HepG2 (cell line): ENCODE results near the gene GLUL. TPM values are rescaled to one million over a fixed set of nuclear protein-coding genes. Genes with fewer than 3 reads are reported as not detected.
A peak's percentile ranks its signal among the peaks of the same experiment; 100 is the strongest.

Source experiments
- CREB3 ChIP-seq: sonication (generic); formaldehyde crosslinking; IDR thresholded peaks from 2 replicates; pipeline ENCODE4 v1.5.0; 2020; ENCODE audit warnings: missing genetic modification reagents
- E2F1 ChIP-seq: sonication (generic); formaldehyde crosslinking; IDR thresholded peaks from 2 replicates; pipeline ENCODE4 v1.5.0; 2020; ENCODE audit warnings: missing genetic modification reagents
- EED ChIP-seq: sonication (generic); formaldehyde crosslinking; IDR thresholded peaks from 2 replicates; pipeline ENCODE4 v1.5.0; 2020; ENCODE audit warnings: mild to moderate bottlenecking, missing genetic modification reagents
- EZH2 ChIP-seq: conservative IDR thresholded peaks from 2 replicates; pipeline ENCODE4 v1.6.1; 2012; ENCODE audit warnings: mild to moderate bottlenecking, low read depth, low read length, moderate library complexity
- HMG20B ChIP-seq: conservative IDR thresholded peaks from 2 replicates; pipeline ENCODE4 v1.6.1; 2016; ENCODE audit warnings: missing genetic modification reagents, missing compliant biosample characterization
- JUN ChIP-seq: sonication (generic); formaldehyde crosslinking; IDR thresholded peaks from 2 replicates; pipeline ENCODE4 v1.4.0; 2020; ENCODE audit warnings: mild to moderate bottlenecking, missing genetic modification reagents
- MLXIP ChIP-seq: sonication (generic); formaldehyde crosslinking; IDR thresholded peaks from 2 replicates; pipeline ENCODE4 v1.9.0; 2021; ENCODE audit warnings: missing genetic modification reagents, borderline replicate concordance
- NCOA1 ChIP-seq: sonication (generic); formaldehyde crosslinking; IDR thresholded peaks from 2 replicates; pipeline ENCODE4 v1.9.0; 2021; ENCODE audit warnings: missing genetic modification reagents
- PHF20 ChIP-seq: sonication (generic); formaldehyde crosslinking; IDR thresholded peaks from 2 replicates; pipeline ENCODE4 v1.5.0; 2020; ENCODE audit warnings: mild to moderate bottlenecking, missing genetic modification reagents
- PRDM4 ChIP-seq: sonication (generic); formaldehyde crosslinking; IDR thresholded peaks from 2 replicates; pipeline ENCODE4 v1.9.0; 2021; ENCODE audit warnings: missing genetic modification reagents, borderline replicate concordance
- TEAD2 ChIP-seq: sonication (generic); formaldehyde crosslinking; IDR thresholded peaks from 2 replicates; pipeline ENCODE4 v1.9.0; 2021; ENCODE audit warnings: missing genetic modification reagents
- XBP1 ChIP-seq: sonication (generic); formaldehyde crosslinking; IDR thresholded peaks from 2 replicates; pipeline ENCODE4 v1.5.0; 2020; ENCODE audit warnings: missing genetic modification reagents
- YY1 ChIP-seq: IDR thresholded peaks from 2 replicates; pipeline ENCODE4 v1.6.1; 2011; ENCODE audit warnings: low read length, low read depth, moderate library complexity, mild to moderate bottlenecking; ENCODE audit not compliant: insufficient read depth, insufficient replicate concordance
- ZNF121 ChIP-seq: sonication (generic); formaldehyde crosslinking; IDR thresholded peaks from 2 replicates; pipeline ENCODE4 v1.5.0; 2020; ENCODE audit warnings: mild to moderate bottlenecking, missing genetic modification reagents
- ZNF180 ChIP-seq: sonication (generic); formaldehyde crosslinking; IDR thresholded peaks from 2 replicates; pipeline ENCODE4 v1.4.0; 2020; ENCODE audit warnings: low read depth, missing genetic modification reagents, borderline replicate concordance
- ZNF235 ChIP-seq: sonication (generic); formaldehyde crosslinking; IDR thresholded peaks from 2 replicates; pipeline ENCODE4 v1.8.1; 2023; ENCODE audit warnings: mild to moderate bottlenecking, missing genetic modification reagents, borderline replicate concordance
- ZNF274 ChIP-seq: sonication (generic); formaldehyde crosslinking; IDR thresholded peaks from 2 replicates; pipeline ENCODE4 v1.5.1; 2020; ENCODE audit warnings: mild to moderate bottlenecking, missing genetic modification reagents
- ZNF335 ChIP-seq: sonication (generic); formaldehyde crosslinking; IDR thresholded peaks from 2 replicates; pipeline ENCODE4 v1.4.0; 2020; ENCODE audit warnings: missing genetic modification reagents
- ZNF460 ChIP-seq: sonication (generic); formaldehyde crosslinking; IDR thresholded peaks from 2 replicates; pipeline ENCODE4 v1.5.1; 2020; ENCODE audit warnings: missing genetic modification reagents, mild to moderate bottlenecking, borderline replicate concordance
- ZNF883 ChIP-seq: sonication (generic); formaldehyde crosslinking; IDR thresholded peaks from 2 replicates; pipeline ENCODE4 v1.5.1; 2020; ENCODE audit warnings: mild to moderate bottlenecking, missing genetic modification reagents; ENCODE audit errors: not compliant biosample characterization
- polyA plus RNA-seq, 8 experiments: library from polyadenylated mRNA; depleted of rRNA in 3 of 8; stranded (reverse) in 7 of 8; unstranded in 1 of 8; fragments of >200 nt; fragmentation: Illumina TruSeq in 4 of 8; extraction: Trizol in 4 of 8; gene quantifications; 2 replicates each; pipeline versions ENCODE4 v1.2.1 to v1.2.3, GENCODE V29; 2011 to 2016; ENCODE audit warnings: low read depth in 4 of 8, missing spikeins in 1 of 8, mixed read lengths in 1 of 8; ENCODE audit not compliant: insufficient read depth in 1 of 8
- total RNA-seq, 5 experiments: library from RNA; depleted of rRNA; stranded (reverse); fragments of >200 nt; fragmentation: Illumina TruSeq; extraction: Trizol; gene quantifications; 2 replicates each; pipeline ENCODE4 v1.2.3, GENCODE V29; 2016; ENCODE audit warnings: low read depth in 1 of 5

The GLUL gene
- total and polyA plus RNA-seq, 2 of the 13 experiments (the other 11 are each of a cell fraction or from before 2014, with no cell fraction given): 423 to 827 TPM

GRCh38 chr1:182391362-182392049, at the start of gene GLUL (continued):
- TF ChIP-seq NCOA1 (CRISPR knock-in tag): 0 out of 2 replicates have a peak, but pooled peaks have one; percentile 24
- peak; percentile 42; the same call in 1 of the 2 replicates for TF ChIP-seq XBP1 (CRISPR knock-in tag)
- TF ChIP-seq JUN (CRISPR knock-in tag): no peak
- peak; percentile 76; the same call in 1 of the 2 replicates for TF ChIP-seq CREB3 (CRISPR knock-in tag)
- 0 out of 2 replicates have a peak, but pooled peaks have one; percentile 32 for TF ChIP-seq ZNF180 (CRISPR knock-in tag)
- TF ChIP-seq E2F1 (CRISPR knock-in tag): peak; percentile 73
- TF ChIP-seq EED (CRISPR knock-in tag): peak; percentile 22; the same call in 1 of the 2 replicates
- TF ChIP-seq HMG20B (CRISPR knock-in tag): 0 out of 2 replicates have a peak, but pooled peaks have one; percentile 44
- peak; percentile 58 for TF ChIP-seq YY1
- peak; percentile 66; the same call in 1 of the 2 replicates for TF ChIP-seq MLXIP (CRISPR knock-in tag)
- TF ChIP-seq ZNF121 (CRISPR knock-in tag): peak; percentile 16; the same call in 1 of the 2 replicates
- TF ChIP-seq PHF20: no peak
- TF ChIP-seq ZNF335 (CRISPR knock-in tag): no peak
- TF ChIP-seq PRDM4: no peak
- TF ChIP-seq EZH2: no peak
- peak; percentile 94; the same call in 1 of the 2 replicates for TF ChIP-seq ZNF274
- peak; percentile 50; the same call in 1 of the 2 replicates for TF ChIP-seq ZNF235 (CRISPR knock-in tag)
- TF ChIP-seq ZNF460: peak; percentile 37; the same call in 1 of the 2 replicates
- TF ChIP-seq TEAD2 (CRISPR knock-in tag): no peak
- peak; percentile 49 for TF ChIP-seq ZNF883 (CRISPR knock-in tag)
